Measurements from ENCODE around the gene DAZL.

DAZL gene

DNA sequence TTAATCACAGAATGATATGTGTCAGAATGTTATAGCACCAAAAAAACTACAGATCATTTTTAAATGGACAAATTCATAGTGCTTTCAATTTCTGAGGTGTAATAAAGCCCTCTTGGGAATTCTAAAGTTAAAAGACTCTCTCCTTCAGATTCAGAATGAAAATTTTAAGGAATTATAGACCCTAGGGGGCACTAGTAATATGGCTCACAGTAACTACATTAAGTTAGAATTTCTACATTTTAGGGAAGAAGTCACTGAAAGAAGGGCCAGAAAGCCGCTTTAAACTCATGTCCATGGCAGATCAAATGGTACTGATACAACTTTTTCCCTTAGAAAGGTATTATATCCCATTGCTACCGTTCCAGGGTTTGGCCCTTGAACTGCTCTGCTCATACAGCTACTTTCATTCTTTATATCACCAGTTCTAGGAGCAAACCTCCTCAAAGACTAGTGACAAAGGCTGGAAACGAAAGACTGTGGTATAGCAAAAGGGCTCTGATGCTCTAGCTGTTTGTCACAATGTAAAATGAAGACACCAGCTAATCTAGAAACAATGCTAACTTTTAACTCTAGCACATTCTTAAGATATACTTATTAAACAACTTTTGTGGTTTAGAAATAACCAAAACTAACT, 18.1 kb downstream of the DAZL start:
- Histone ChIP-seq H3K4me3 (ENCODE audit: low read length) (no peak overlapping the region), H3K79me2 (ENCODE audit: low read length) (no peaks in the 10 kb centered on the region), H3K9me2 (replicated peaks; ENCODE audit: insufficient read depth, low read length) (no peaks in the 10 kb centered on the region), H3K27ac (ENCODE audit: low read length) (no peak overlapping the region), H3K9ac (ENCODE audit: low read length) (no peak overlapping the region), H3K9me3 (replicated peaks; ENCODE audit: insufficient read depth, low read length) (no peaks in the 10 kb centered on the region), H3K4me1 (ENCODE audit: low read length) (no peaks in the 10 kb centered on the region), H2AFZ (ENCODE audit: low read length) (no peak overlapping the region), H3K4me2 (ENCODE audit: low read depth, low read length) (no peak overlapping the region), H4K20me1 (ENCODE audit: insufficient read depth, low read length) (no peaks in the 10 kb centered on the region), H3K27me3 (replicated peaks; ENCODE audit: insufficient read depth, low read length) (no peaks in the 10 kb centered on the region), H3K36me3 (replicated peaks; ENCODE audit: insufficient read depth, low read length) (no peaks in the 10 kb centered on the region), H3F3A (ENCODE audit: insufficient read depth, low read length) (no peaks in the 10 kb centered on the region)
- no peak for DNase-seq
- no peak for TF ChIP-seq EZH2 (optimal IDR thresholded peaks at IDR 0.05; ENCODE audit: low read depth, low read length)
- TF ChIP-seq CTCF (IDR thresholded peaks at IDR 0.05; ENCODE audit: low read length) = no peak
- no peak for TF ChIP-seq EZH2phosphoT487 (IDR thresholded peaks at IDR 0.05; ENCODE audit: low read length)

GRCh38 chr3:16584880-16585279, 20.3 kb downstream of the DAZL start:
- TF ChIP-seq CTCF (IDR thresholded peaks at IDR 0.05; ENCODE audit: low read length) (no peak), EZH2phosphoT487 (IDR thresholded peaks at IDR 0.05; ENCODE audit: low read length) (no peak), EZH2 (optimal IDR thresholded peaks at IDR 0.05; ENCODE audit: low read depth, low read length) (no peak)

GRCh38 chr3:16583551-16583950, 21.7 kb downstream of the DAZL start:
- H3K27ac ChIP-seq (ENCODE audit: low read length) = no peak overlapping the region
- no peak overlapping the region for H3K4me3 ChIP-seq (ENCODE audit: low read length)
- no peaks in the 10 kb centered on the region for H3K79me2 ChIP-seq (ENCODE audit: low read length)
- no peaks in the 10 kb centered on the region for H3K27me3 ChIP-seq (replicated peaks; ENCODE audit: insufficient read depth, low read length)
- no peak for DNase-seq
- H3K9me3 ChIP-seq (replicated peaks; ENCODE audit: insufficient read depth, low read length) = no peaks in the 10 kb centered on the region
- no peaks in the 10 kb centered on the region for H3K36me3 ChIP-seq (replicated peaks; ENCODE audit: insufficient read depth, low read length)
- H3F3A ChIP-seq (ENCODE audit: insufficient read depth, low read length) = no peaks in the 10 kb centered on the region
- no peak overlapping the region for H3K9ac ChIP-seq (ENCODE audit: low read length)
- H4K20me1 ChIP-seq (ENCODE audit: insufficient read depth, low read length) = no peaks in the 10 kb centered on the region
- H2AFZ ChIP-seq (ENCODE audit: low read length) = no peak overlapping the region
- H3K9me2 ChIP-seq (replicated peaks; ENCODE audit: insufficient read depth, low read length) = no peaks in the 10 kb centered on the region
- no peak overlapping the region for H3K4me2 ChIP-seq (ENCODE audit: low read depth, low read length)
- H3K4me1 ChIP-seq (ENCODE audit: low read length) = no peaks in the 10 kb centered on the region
- TF ChIP-seq EZH2 (optimal IDR thresholded peaks at IDR 0.05; ENCODE audit: low read depth, low read length) = no peak
- TF ChIP-seq EZH2phosphoT487 (IDR thresholded peaks at IDR 0.05; ENCODE audit: low read length) = no peak
- TF ChIP-seq CTCF (IDR thresholded peaks at IDR 0.05; ENCODE audit: low read length) = no peak

More at GRCh38 chr3:16584880-16585279, 20.3 kb downstream of the DAZL start:
- Histone ChIP-seq H3K9ac (ENCODE audit: low read length) (no peak overlapping the region), H3K27ac (ENCODE audit: low read length) (no peak overlapping the region), H3K4me3 (ENCODE audit: low read length) (no peak overlapping the region), H3F3A (ENCODE audit: insufficient read depth, low read length) (no peaks in the 10 kb centered on the region), H3K27me3 (replicated peaks; ENCODE audit: insufficient read depth, low read length) (no peaks in the 10 kb centered on the region), H3K36me3 (replicated peaks; ENCODE audit: insufficient read depth, low read length) (no peaks in the 10 kb centered on the region), H3K9me2 (replicated peaks; ENCODE audit: insufficient read depth, low read length) (no peaks in the 10 kb centered on the region), H3K4me1 (ENCODE audit: low read length) (no peaks in the 10 kb centered on the region), H3K4me2 (ENCODE audit: low read depth, low read length) (no peak overlapping the region), H3K79me2 (ENCODE audit: low read length) (no peaks in the 10 kb centered on the region), H2AFZ (ENCODE audit: low read length) (no peak overlapping the region), H4K20me1 (ENCODE audit: insufficient read depth, low read length) (no peaks in the 10 kb centered on the region), H3K9me3 (replicated peaks; ENCODE audit: insufficient read depth, low read length) (no peaks in the 10 kb centered on the region)
- DNase-seq = no peak
